AG09319 (cell line): Measurements from ENCODE around the gene VAPA.

ENCODE experiments used
- DNase-seq: peaks from one replicate; pipeline ENCODE4 v3.0.0-alpha.2; 2010; ENCODE audit warnings: low read depth; ENCODE audit errors: extremely low read depth
- TF ChIP-seq, protein P1 (sequence below): IDR thresholded peaks from 2 replicates; pipeline ENCODE4 v1.5.1; 2011; ENCODE audit warnings: low read depth, mild to moderate bottlenecking, inconsistent platforms, low read length, moderate library complexity

VAPA gene

DNA sequence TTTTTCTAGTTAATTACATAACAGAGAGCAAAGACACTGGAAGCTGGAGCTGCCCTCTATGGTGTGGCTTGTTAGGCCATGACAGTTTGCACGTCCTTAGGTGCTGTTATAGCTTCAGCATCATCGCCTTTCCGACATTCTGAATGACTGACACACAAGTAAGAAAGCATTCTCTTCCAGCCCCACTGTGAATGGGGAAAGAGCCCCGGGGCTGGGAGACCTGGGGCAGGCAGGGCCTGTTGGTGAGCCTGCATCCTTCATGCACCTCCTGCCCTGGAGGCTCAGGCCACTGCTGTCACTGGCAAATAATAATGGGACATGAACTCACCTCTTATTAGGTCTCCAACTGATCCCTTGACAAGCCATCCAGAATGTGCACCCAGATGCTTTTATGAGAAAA lies 71.8 kb downstream of the VAPA start:
- DNase-seq, result no peak
- TF ChIP-seq, protein P1, sequence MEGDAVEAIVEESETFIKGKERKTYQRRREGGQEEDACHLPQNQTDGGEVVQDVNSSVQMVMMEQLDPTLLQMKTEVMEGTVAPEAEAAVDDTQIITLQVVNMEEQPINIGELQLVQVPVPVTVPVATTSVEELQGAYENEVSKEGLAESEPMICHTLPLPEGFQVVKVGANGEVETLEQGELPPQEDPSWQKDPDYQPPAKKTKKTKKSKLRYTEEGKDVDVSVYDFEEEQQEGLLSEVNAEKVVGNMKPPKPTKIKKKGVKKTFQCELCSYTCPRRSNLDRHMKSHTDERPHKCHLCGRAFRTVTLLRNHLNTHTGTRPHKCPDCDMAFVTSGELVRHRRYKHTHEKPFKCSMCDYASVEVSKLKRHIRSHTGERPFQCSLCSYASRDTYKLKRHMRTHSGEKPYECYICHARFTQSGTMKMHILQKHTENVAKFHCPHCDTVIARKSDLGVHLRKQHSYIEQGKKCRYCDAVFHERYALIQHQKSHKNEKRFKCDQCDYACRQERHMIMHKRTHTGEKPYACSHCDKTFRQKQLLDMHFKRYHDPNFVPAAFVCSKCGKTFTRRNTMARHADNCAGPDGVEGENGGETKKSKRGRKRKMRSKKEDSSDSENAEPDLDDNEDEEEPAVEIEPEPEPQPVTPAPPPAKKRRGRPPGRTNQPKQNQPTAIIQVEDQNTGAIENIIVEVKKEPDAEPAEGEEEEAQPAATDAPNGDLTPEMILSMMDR, result no peak

DNA sequence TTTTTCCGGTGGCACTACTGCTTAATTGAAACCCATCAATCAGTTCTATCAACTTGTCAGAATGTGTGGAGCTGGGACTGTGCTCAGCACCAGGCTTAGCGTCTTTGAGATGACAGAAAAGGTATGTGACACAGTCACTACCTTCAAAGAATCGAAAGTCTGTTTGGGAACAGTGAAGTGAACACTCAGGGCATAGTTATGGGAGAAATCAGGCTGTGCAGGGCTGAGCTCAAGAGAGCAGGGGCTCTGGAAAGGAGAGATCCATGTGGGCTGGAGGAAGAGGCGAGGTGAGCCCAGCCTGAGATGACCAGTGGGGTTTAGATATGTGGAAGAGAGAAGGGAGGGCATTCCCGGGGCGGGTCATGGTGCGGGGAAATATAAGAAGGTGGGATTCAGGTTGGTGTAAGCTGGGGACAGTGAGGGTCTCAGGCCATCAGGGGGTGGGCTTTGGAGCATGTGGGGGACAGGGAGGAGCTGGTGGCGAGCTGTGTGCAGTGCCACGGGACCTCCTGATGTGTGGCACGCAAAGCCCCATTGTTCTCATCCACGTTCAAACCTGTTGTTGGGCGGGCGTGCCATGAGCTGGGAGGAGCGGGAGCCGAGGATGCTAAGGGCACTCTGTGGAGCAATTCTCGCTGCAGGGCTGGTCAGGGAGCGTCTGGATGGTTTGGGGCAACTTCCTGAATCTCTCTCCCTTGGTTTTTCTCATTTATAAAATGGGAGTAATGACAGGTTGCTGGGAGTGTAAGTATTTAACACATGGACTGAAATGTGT lies 72.5 kb downstream of the VAPA start:
- TF ChIP-seq, protein P1, result no peak
- no peak for DNase-seq

DNA sequence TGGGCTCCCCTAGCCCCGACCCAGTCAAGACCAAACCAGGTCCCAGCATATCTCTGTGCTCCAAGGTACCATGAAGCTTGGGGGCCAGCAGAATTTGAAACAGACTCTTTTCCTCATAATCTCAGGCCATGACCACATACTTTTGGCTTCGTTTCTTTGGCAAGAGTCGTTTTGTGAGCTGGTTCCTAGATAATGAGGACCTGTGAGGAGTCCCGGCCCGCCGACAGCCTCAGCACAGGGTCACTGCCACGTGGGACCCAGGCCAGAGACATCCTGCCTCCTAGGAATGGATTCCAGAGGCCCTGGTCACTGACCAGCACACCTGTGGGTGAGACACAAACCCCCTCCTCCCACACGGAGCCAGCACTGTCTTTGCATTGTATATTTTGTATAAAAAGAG lies 73.5 kb downstream of the VAPA start:
- no peak for DNase-seq
- TF ChIP-seq, protein P1, result no peak

DNA sequence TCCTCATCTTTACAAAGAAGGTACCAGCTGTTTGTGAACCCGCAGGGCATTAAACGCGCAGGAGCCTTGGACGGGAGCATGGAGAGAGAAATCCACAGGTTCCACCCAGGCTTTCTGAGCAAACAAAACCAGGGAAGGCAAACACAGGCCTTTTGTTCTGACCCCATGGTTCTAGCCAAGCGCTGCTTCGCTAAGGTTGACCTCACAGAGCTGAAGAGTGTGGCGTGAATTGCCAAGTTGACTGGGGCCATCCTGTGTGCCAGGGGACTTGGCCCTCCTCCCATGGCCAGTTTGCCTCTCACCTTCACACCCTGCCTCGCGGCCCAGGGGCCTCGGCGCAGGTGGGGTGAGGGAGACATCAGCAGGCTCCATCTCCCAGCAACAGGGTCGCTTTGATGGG lies 74.1 kb downstream of the VAPA start:
- TF ChIP-seq, protein P1, result no peak
- no peak for DNase-seq

DNA sequence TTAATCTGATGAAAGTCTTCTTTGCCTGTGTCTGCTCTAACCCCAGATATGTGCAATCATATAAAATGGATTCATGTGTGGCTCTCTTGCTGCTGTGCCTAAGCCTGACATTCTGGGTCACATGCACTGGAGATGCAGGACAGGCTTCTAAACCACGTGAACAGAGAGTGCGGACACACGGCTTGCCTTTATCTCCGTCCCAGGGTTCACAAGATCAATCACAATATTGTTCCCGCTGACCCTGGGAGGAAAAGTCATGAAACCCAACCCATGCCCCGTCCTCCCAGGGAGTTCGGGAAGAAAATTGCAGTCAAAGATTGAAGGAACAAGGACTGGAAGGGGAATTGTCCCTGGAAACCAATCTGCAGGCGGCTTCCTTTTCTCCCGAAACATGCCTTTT lies 74.8 kb downstream of the VAPA start:
- TF ChIP-seq, protein P1, result no peak
- DNase-seq, result no peak

DNA sequence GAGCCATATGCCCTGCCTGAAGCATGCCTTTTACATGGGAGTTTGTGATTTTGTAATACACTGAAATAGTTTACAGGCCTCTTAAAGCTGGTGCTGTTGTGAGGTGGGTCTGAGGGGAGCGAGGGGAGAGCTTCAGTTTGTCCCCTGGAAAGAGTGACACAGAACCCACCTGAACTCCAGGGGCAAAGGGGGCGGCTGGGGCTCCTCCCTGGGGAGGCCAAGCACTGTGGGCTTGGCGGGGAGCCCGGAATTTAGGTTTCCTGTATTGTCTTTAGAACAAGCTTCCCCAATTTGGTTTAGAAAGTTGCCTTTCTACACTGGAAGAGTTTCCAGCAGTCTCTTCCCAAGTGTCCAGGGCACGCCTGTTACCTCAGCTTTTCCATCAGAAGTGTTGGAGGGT lies 75.7 kb downstream of the VAPA start:
- no peak for DNase-seq
- TF ChIP-seq, protein P1, result no peak

DNA sequence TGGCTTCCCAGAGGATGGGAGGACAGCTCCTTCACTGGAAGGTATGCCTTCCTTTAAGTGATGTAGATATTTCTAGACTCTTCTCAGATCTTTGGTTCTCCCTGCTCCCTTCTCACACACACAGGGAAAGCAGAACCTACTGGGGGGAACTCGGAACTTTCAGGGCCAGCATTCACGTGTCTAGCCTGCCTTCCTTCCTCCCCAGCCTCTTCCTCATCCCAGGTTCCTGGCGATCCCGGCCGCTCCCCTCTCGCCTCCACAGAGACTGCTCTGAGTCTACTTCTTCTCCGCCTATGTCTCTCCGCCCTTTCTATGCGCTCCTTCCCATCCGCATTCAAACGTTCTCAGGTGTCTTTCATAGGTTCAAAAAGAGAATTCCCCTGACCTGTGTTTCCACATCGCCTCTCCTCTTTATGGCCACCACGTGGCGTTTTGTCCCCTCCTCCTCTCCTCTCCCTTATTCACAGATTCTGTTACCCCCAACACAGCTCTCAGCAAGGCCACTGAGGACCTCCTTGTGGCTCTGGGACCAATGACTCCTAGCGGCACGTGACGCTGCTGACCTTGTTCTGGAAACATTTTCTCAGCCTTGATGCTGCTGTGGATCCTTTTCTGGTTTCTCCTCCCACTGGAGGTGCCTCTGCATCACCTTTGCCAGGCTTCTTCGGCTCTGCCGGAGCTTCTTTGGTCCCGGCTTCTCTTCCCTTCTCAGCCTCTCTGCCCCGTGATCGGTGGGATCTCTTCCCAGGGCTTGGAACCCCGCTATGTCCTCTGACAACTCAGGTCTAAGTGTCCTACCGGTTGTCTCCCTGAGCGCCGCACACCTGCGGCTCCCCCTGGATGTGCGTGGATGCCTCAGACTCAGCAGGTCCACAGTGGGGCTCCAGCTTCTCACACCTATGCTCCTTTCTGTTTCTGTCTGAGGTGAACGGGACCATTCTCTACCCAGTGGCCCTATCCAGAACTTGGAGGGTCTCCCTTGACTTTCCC lies 77.5 kb downstream of the VAPA start:
- TF ChIP-seq, protein P1, result no peak
- no peak for DNase-seq
